Measurements from ENCODE around the gene GATB.

DNA sequence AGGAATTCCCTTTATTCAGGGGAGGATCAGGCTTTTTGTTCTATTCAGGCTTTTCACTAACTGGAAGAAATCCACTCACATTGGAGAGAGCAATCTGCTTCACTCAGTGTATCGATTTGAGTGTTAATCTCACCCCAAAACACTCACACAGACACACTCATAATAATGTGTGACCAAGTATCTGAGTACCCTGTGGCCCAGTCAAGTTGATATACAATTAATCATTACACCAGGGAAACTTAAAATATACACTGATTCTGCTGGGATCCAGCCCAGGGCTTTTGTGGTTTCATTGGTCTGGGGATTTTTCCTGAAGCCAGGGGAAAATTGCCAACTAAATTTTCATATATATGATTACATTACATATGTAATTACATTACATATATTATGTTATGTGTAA lies 44.0 kb upstream of the GATB start:
- TF ChIP-seq, protein P1, sequence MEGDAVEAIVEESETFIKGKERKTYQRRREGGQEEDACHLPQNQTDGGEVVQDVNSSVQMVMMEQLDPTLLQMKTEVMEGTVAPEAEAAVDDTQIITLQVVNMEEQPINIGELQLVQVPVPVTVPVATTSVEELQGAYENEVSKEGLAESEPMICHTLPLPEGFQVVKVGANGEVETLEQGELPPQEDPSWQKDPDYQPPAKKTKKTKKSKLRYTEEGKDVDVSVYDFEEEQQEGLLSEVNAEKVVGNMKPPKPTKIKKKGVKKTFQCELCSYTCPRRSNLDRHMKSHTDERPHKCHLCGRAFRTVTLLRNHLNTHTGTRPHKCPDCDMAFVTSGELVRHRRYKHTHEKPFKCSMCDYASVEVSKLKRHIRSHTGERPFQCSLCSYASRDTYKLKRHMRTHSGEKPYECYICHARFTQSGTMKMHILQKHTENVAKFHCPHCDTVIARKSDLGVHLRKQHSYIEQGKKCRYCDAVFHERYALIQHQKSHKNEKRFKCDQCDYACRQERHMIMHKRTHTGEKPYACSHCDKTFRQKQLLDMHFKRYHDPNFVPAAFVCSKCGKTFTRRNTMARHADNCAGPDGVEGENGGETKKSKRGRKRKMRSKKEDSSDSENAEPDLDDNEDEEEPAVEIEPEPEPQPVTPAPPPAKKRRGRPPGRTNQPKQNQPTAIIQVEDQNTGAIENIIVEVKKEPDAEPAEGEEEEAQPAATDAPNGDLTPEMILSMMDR (conservative IDR thresholded peaks at IDR 0.05): no peak
- no peak for TF ChIP-seq ZFX (IDR thresholded peaks at IDR 0.05)

Measured in C4-2B (cell line).